ENCODE measurements around the gene CKM. TPM values are rescaled to one million over a fixed set of nuclear protein-coding genes. Genes with fewer than 3 reads are reported as not detected.

CKM gene
- polyA plus RNA-seq, 2 of the 4 experiments (the other 2 are of a cell fraction) = not detected

- ATAC-seq (no peak), DNase-seq (ENCODE audit: low read depth in 1 of 2, low spot score in 1 of 2) (no peak), FAIRE-seq (no peak)
- no peaks in the 10 kb centered on the region for H3K4me1 ChIP-seq
- CTCF ChIA-PET = interaction anchor here (0.9 kb wide), 1 partner anchor 308 kb away, joined by 4 read pairs; no protein-coding TSS in a partner anchor
- H3K27ac ChIP-seq = no peak overlapping the region
- TF ChIP-seq CHD4 (IDR thresholded peaks at IDR 0.05; ENCODE audit: borderline replicate concordance) = 0 out of 2 replicates have a peak, but pooled peaks have one; percentile 16
- no peak for TF ChIP-seq HES2 (IDR thresholded peaks at IDR 0.05)
- TF ChIP-seq MAFK (IDR thresholded peaks at IDR 0.05; ENCODE audit: partially characterized antibody) = peak; percentile 84
- no peak for TF ChIP-seq CTCF (IDR thresholded peaks at IDR 0.05)
- TF ChIP-seq ZC3H11A (IDR thresholded peaks at IDR 0.05) = no peak
- no peak for TF ChIP-seq ZNF302 (CRISPR knock-in tag; IDR thresholded peaks at IDR 0.05)
- TF ChIP-seq GATA3 (IDR thresholded peaks at IDR 0.05; ENCODE audit: borderline replicate concordance) = no peak
- no peak for TF ChIP-seq NPAS2 (CRISPR knock-in tag; IDR thresholded peaks at IDR 0.05; ENCODE audit: borderline replicate concordance)
- no peak for TF ChIP-seq ZSCAN20 (CRISPR knock-in tag; IDR thresholded peaks at IDR 0.05)
- no peak for TF ChIP-seq MAX (IDR thresholded peaks at IDR 0.05)
- TF ChIP-seq CHD2 (IDR thresholded peaks at IDR 0.05; ENCODE audit: low read length, partially characterized antibody) = no peak
- TF ChIP-seq CBX8 (IDR thresholded peaks at IDR 0.05) = no peak
- no peak for TF ChIP-seq RFX5 (IDR thresholded peaks at IDR 0.05)
- no peak for TF ChIP-seq POLR2A (IDR thresholded peaks at IDR 0.05; ENCODE audit: low read length)
- peak; percentile 66 for TF ChIP-seq NFE2L2 (conservative IDR thresholded peaks at IDR 0.05; ENCODE audit: low read length)
- no peak for TF ChIP-seq MAZ (IDR thresholded peaks at IDR 0.05; ENCODE audit: borderline replicate concordance, low read depth, low read length)
- TF ChIP-seq KDM1A (IDR thresholded peaks at IDR 0.05; ENCODE audit: low read depth) = peak; percentile 77; the same call in 1 of the 2 replicates
- no peak for TF ChIP-seq ELK1 (IDR thresholded peaks at IDR 0.05; ENCODE audit: low read depth, low read length)
- TF ChIP-seq SREBF2 (IDR thresholded peaks at IDR 0.05) = no peak
- TF ChIP-seq KDM5A (IDR thresholded peaks at IDR 0.05) = no peak
- no peak for TF ChIP-seq JUNB (IDR thresholded peaks at IDR 0.05)
- TF ChIP-seq BHLHE40 (IDR thresholded peaks at IDR 0.05; ENCODE audit: low read depth, low read length) = no peak
- TF ChIP-seq RNF2 (IDR thresholded peaks at IDR 0.05; ENCODE audit: borderline replicate concordance, low read depth) = no peak
- TF ChIP-seq EP300 (IDR thresholded peaks at IDR 0.05) = no peak
- no peak for TF ChIP-seq PBX3 (IDR thresholded peaks at IDR 0.05)
- no peak for TF ChIP-seq CEBPB (IDR thresholded peaks at IDR 0.05)
- no peak for TF ChIP-seq HOXB13 (CRISPR knock-in tag; IDR thresholded peaks at IDR 0.05; ENCODE audit: low read depth)
- no peak for TF ChIP-seq HEYL (CRISPR knock-in tag; IDR thresholded peaks at IDR 0.05)
- no peak for TF ChIP-seq HOXB5 (CRISPR knock-in tag; IDR thresholded peaks at IDR 0.05)
- no peak for TF ChIP-seq HMGXB4 (CRISPR knock-in tag; IDR thresholded peaks at IDR 0.05; ENCODE audit: borderline replicate concordance)
- POLR2A ChIA-PET = no interaction called here
- H3K4me3 ChIP-seq = no peak overlapping the region
- H3K4me2 ChIP-seq = no peak overlapping the region
- no peaks in the 10 kb centered on the region for H3K9me3 ChIP-seq
- 62% methylated on average over 7 of the region's 7 CpGs for WGBS (ENCODE audit: missing lambda C conversion rate)
These were observed 39.1 kb downstream of the CKM start for GRCh38 chr19:45283443-45284033.
